Activated CD8-positive, alpha-beta memory T cell treated with anti-CD3 and anti-CD28 coated beads, Interleukin-2, amount 50 U/mL, for 1 hour (primary cell): ENCODE data around the gene GNAI2.
A peak's percentile ranks its signal among the peaks of the same experiment; 100 is the strongest.

Experiments
- DNase-seq: peaks from one replicate; pipeline ENCODE4 v3.0.0-alpha.2; 2020; ENCODE audit errors: extremely low read depth

Gene GNAI2

GRCh38 chr3:50297896-50298725 lies 62.1 kb downstream of the GNAI2 start:
- DNase-seq: no peak

- DNase-seq: peak; percentile 98
Observed at GRCh38 chr3:50298836-50299637, 63.0 kb downstream of the GNAI2 start, which contains the start of the genes HYAL3 and NAA80. HYAL3 (minus strand) TSS chr3:50299405; CDS start chr3:50295602, 3,803 bp downstream. NAA80 (minus strand) TSS chr3:50299405; CDS start chr3:50297463, 1,942 bp downstream.

GRCh38 chr3:50299638-50299928 lies 63.6 kb downstream of the GNAI2 start:
- DNase-seq: no peak

- DNase-seq: no peak
Observed at GRCh38 chr3:50299929-50300680, 64.1 kb downstream of the GNAI2 start.

GRCh38 chr3:50300681-50301254 lies 64.8 kb downstream of the GNAI2 start:
- DNase-seq: no peak

GRCh38 chr3:50302095-50303012 lies 66.3 kb downstream of the GNAI2 start:
- DNase-seq: no peak

GRCh38 chr3:50303013-50303815 lies 67.2 kb downstream of the GNAI2 start, which contains the start of gene HYAL1:
HYAL1 (minus strand) TSS chr3:50303574; CDS start chr3:50302956, 618 bp downstream.
- no peak for DNase-seq

- DNase-seq: no peak
Observed at GRCh38 chr3:50304601-50305000, 68.6 kb downstream of the GNAI2 start.
